Caco-2 (cell line): ENCODE measurements around the gene PXMP4. TPM values are rescaled to one million over a fixed set of nuclear protein-coding genes. Genes with fewer than 3 reads are reported as not detected.

ENCODE experiments used
- BruUV-seq: library from RNA; stranded (reverse); fragments of 400-500 nt; replicated peaks from 2 replicates; lab custom pipeline; 2021; lab: Mats Ljungman, UMichigan
- CTCF ChIA-PET: fragments of 300-600 bp; sonication (Branson Sonifier 250); formaldehyde crosslinking; loops from one replicate; lab custom pipeline; 2022; ENCODE audit warnings: antibody characterized with exemption; lab: Charles Lee
- POLR2A ChIA-PET: fragments of 300-600 bp; sonication (Branson Sonifier 250); formaldehyde crosslinking; loops from one replicate; lab custom pipeline; 2022; ENCODE audit warnings: antibody characterized with exemption; lab: Charles Lee
- DNase-seq, 2 experiments: peaks; one replicate each; pipeline versions ENCODE4 v3.0.0 to v3.0.0-alpha.2; 2020 to 2022
- H3K27me3 ChIP-seq: replicated peaks from 2 replicates; pipeline ENCODE4 v1.6.0; 2011; ENCODE audit warnings: low read length; ENCODE audit not compliant: control insufficient read depth, insufficient read depth
- H3K36me3 ChIP-seq: 2 replicates; pipeline ENCODE4 v1.5.1; 2011; ENCODE audit warnings: low read length; ENCODE audit not compliant: control insufficient read depth, insufficient read depth
- H3K4me1 ChIP-seq: fragments of 250-450 bp; sonication (Bioruptor Pico); 2 replicates; pipeline ENCODE4 v1.5.1; 2020; ENCODE audit warnings: mild to moderate bottlenecking
- H3K4me3 ChIP-seq: 2 replicates; pipeline ENCODE4 v1.5.1; 2011; ENCODE audit warnings: low read depth, mild to moderate bottlenecking, control low read depth, low read length
- H3K9me3 ChIP-seq: fragments of 250-450 bp; sonication (Bioruptor Pico); 2 replicates; pipeline ENCODE4 v1.5.1; 2020; ENCODE audit warnings: mild to moderate bottlenecking, moderate library complexity
- H3K27ac Mint-ChIP-seq: one replicate; pipeline ENCODE4 v1.8.0; 2022; ENCODE audit warnings: mixed read lengths; ENCODE audit not compliant: unreplicated experiment
- H3K27me3 Mint-ChIP-seq: one replicate; pipeline ENCODE4 v1.8.0; 2022; ENCODE audit warnings: mixed read lengths; ENCODE audit not compliant: insufficient read depth, unreplicated experiment
- H3K36me3 Mint-ChIP-seq: one replicate; pipeline ENCODE4 v1.8.0; 2022; ENCODE audit warnings: mild to moderate bottlenecking, mixed read lengths; ENCODE audit not compliant: insufficient read depth, unreplicated experiment
- H3K4me1 Mint-ChIP-seq: one replicate; pipeline ENCODE4 v1.8.0; 2022; ENCODE audit warnings: low read depth, mixed read lengths; ENCODE audit not compliant: unreplicated experiment
- H3K4me3 Mint-ChIP-seq: one replicate; pipeline ENCODE4 v1.8.0; 2022; ENCODE audit warnings: mild to moderate bottlenecking, moderate library complexity, mixed read lengths; ENCODE audit not compliant: unreplicated experiment
- H3K9me3 Mint-ChIP-seq: one replicate; pipeline ENCODE4 v1.8.0; 2022; ENCODE audit warnings: mixed read lengths; ENCODE audit not compliant: unreplicated experiment
- intact Hi-C: fragments of 100-400 bp; cut with micrococcal nuclease; formaldehyde crosslinking; loops from one replicate; pipeline ENCODE4 v1.10.0; 2022; ENCODE audit not compliant: unreplicated experiment
- total RNA-seq: library from RNA; stranded (reverse); gene quantifications from 2 replicates; pipeline ENCODE4 v1.2.3, GENCODE V29; 2022
- TF ChIP-seq, protein P1 (sequence below), 2 experiments: fragments of 200-600 bp in 1 of 2; IDR thresholded peaks; 1 replicate in 1 of 2; 2 replicates in 1 of 2; pipeline versions ENCODE4 v1.5.1 to v1.8.0; 2011 to 2022; ENCODE audit warnings: antibody characterized with exemption in 1 of 2, control low read depth in 1 of 2, inconsistent platforms in 1 of 2, low read depth in 1 of 2, low read length in 1 of 2, mild to moderate bottlenecking in 1 of 2, moderate library complexity in 1 of 2; ENCODE audit not compliant: insufficient read depth in 1 of 2, severe bottlenecking in 1 of 2, unreplicated experiment in 1 of 2

Gene PXMP4
- total RNA-seq, 1 experiment from 2014 or later = 39.5 TPM

DNA sequence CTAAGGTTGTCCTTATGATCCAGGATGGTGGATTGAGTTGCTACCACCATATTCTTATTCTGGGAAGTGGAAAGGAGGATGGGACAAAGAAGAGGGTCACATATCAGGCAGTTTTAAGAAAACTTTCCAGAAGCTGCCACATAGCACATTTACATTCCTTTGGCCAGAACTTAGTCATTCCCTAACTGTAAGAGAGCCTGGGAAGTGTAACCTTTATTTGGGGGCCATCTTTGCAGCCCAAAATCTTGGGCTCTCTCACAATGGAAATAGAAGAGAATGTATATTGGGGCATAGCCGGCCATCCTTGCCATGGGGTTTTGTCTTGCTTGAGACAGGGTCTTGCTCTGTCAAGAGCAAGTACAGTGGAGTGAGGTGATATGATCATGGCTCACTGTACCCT lies 20.1 kb upstream of the PXMP4 start:
- intact Hi-C loops = no loop called here
- peaks cover 19% of the 10 kb centered on the region for H3K36me3 Mint-ChIP-seq

DNA sequence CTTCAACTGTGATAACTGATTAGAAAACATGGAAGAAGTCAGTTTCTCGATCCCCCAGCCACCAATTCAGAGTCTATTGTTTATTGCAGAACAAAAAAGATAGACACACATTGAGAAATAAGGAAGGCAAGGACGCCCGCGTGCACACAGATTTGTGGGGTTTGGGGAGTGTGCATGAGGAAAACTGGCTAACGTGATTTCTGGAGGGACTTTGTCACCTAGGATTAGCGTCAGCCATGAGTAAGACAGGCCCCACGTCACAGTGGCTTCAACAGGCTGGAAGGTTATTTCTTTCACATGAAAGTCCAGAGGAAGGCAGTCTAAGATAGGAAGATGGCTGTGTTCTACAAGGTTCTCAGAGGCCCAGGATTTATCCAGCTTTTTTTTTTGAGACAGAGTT lies 19.4 kb upstream of the PXMP4 start:
- peaks cover 19% of the 10 kb centered on the region for H3K36me3 Mint-ChIP-seq
- Histone ChIP-seq H3K27me3 (no peaks in the 10 kb centered on the region), H3K4me1 (peaks cover 2% of the 10 kb centered on the region), H3K36me3 (no peaks in the 10 kb centered on the region), H3K9me3 (peaks cover 36% of the 10 kb centered on the region), H3K4me3 (no peak overlapping the region)
- H3K9me3 Mint-ChIP-seq = peaks cover 34% of the 10 kb centered on the region
- H3K27me3 Mint-ChIP-seq = no peaks in the 10 kb centered on the region
- TF ChIP-seq, protein P1, sequence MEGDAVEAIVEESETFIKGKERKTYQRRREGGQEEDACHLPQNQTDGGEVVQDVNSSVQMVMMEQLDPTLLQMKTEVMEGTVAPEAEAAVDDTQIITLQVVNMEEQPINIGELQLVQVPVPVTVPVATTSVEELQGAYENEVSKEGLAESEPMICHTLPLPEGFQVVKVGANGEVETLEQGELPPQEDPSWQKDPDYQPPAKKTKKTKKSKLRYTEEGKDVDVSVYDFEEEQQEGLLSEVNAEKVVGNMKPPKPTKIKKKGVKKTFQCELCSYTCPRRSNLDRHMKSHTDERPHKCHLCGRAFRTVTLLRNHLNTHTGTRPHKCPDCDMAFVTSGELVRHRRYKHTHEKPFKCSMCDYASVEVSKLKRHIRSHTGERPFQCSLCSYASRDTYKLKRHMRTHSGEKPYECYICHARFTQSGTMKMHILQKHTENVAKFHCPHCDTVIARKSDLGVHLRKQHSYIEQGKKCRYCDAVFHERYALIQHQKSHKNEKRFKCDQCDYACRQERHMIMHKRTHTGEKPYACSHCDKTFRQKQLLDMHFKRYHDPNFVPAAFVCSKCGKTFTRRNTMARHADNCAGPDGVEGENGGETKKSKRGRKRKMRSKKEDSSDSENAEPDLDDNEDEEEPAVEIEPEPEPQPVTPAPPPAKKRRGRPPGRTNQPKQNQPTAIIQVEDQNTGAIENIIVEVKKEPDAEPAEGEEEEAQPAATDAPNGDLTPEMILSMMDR (IDR thresholded peaks at IDR 0.05; ENCODE audit: insufficient read depth in 1 of 2, low read depth in 1 of 2, low read length in 1 of 2, severe bottlenecking in 1 of 2, unreplicated experiment in 1 of 2) = no peak
- DNase-seq = no peak
- peaks cover under 1% of the 10 kb centered on the region for H3K4me1 Mint-ChIP-seq
- no TSS peak for BruUV-seq
- H3K4me3 Mint-ChIP-seq = no peak overlapping the region
- intact Hi-C loops = no loop called here
- no peak overlapping the region for H3K27ac Mint-ChIP-seq
- ChIA-PET POLR2A (no interaction called here), CTCF (no interaction called here)

More for the DNA sequence above, 20.1 kb upstream of the PXMP4 start:
- Mint-ChIP-seq H3K9me3 (peaks cover 34% of the 10 kb centered on the region), H3K27me3 (no peaks in the 10 kb centered on the region), H3K27ac (no peak overlapping the region), H3K4me1 (no peaks in the 10 kb centered on the region), H3K4me3 (no peak overlapping the region)
- no TSS peak for BruUV-seq
- H3K27me3 ChIP-seq = no peaks in the 10 kb centered on the region
- H3K4me1 ChIP-seq = no peaks in the 10 kb centered on the region
- H3K9me3 ChIP-seq = peaks cover 33% of the 10 kb centered on the region
- ChIA-PET CTCF (no interaction called here), POLR2A (no interaction called here)
- no peaks in the 10 kb centered on the region for H3K36me3 ChIP-seq
- DNase-seq = no peak
- H3K4me3 ChIP-seq = no peak overlapping the region
- TF ChIP-seq, protein P1 (IDR thresholded peaks at IDR 0.05; ENCODE audit: insufficient read depth in 1 of 2, low read depth in 1 of 2, low read length in 1 of 2, severe bottlenecking in 1 of 2, unreplicated experiment in 1 of 2) = no peak

GRCh38 chr20:33736962-33737361 lies 16.9 kb upstream of the PXMP4 start:
- TF ChIP-seq, protein P1 (IDR thresholded peaks at IDR 0.05; ENCODE audit: insufficient read depth in 1 of 2, low read depth in 1 of 2, low read length in 1 of 2, severe bottlenecking in 1 of 2, unreplicated experiment in 1 of 2) = no peak
- ChIA-PET POLR2A (no interaction called here), CTCF (no interaction called here)
- BruUV-seq = no TSS peak
- no peaks in the 10 kb centered on the region for H3K27me3 ChIP-seq
- intact Hi-C loops = no loop called here
- H3K4me3 ChIP-seq = no peak overlapping the region
- H3K9me3 ChIP-seq = peaks cover 36% of the 10 kb centered on the region
- no peaks in the 10 kb centered on the region for H3K27me3 Mint-ChIP-seq
- DNase-seq = no peak
- H3K36me3 Mint-ChIP-seq = peaks cover 37% of the 10 kb centered on the region
- peaks cover 15% of the 10 kb centered on the region for H3K4me1 ChIP-seq
- H3K9me3 Mint-ChIP-seq = peaks cover 34% of the 10 kb centered on the region
- H3K27ac Mint-ChIP-seq = no peak overlapping the region
- no peaks in the 10 kb centered on the region for H3K36me3 ChIP-seq
- peaks cover 19% of the 10 kb centered on the region for H3K4me1 Mint-ChIP-seq
- no peak overlapping the region for H3K4me3 Mint-ChIP-seq
